ENCODE data around the gene ZBTB7C. TPM values are rescaled to one million over a fixed set of nuclear protein-coding genes. Genes with fewer than 3 reads are reported as not detected.

Gene ZBTB7C
- total RNA-seq, 3 donors from 2014 or later (not counting 1 experiment from before 2014, with no cell fraction given), result 0.07 TPM; not detected in 2

- H3K4me1 ChIP-seq (ENCODE audit: control insufficient read depth, insufficient read depth, low read length), result no peaks in the 10 kb centered on the region
- DNase-seq, result no peak
- H3K27ac Mint-ChIP-seq, result no peak overlapping the region
- no peak for TF ChIP-seq CTCF (IDR thresholded peaks at IDR 0.05)
- H3K4me3 ChIP-seq (ENCODE audit: low read length), result no peak overlapping the region
- H3K27me3 ChIP-seq (ENCODE audit: control insufficient read depth, insufficient read depth, low read length), result no peaks in the 10 kb centered on the region
- no peaks in the 10 kb centered on the region for H3K4me1 Mint-ChIP-seq
- H3K9me3 ChIP-seq (ENCODE audit: control insufficient read depth, insufficient read depth, low read length), result no peaks in the 10 kb centered on the region
- H3K9me3 Mint-ChIP-seq, result no peaks in the 10 kb centered on the region
- no peaks in the 10 kb centered on the region for H3K36me3 Mint-ChIP-seq
- H3K27me3 Mint-ChIP-seq (ENCODE audit: low read depth in 2 of 2), result peaks cover 0 to 4% of the 10 kb centered on the region in 2 donors
- no peaks in the 10 kb centered on the region for H3K36me3 ChIP-seq (ENCODE audit: control insufficient read depth, insufficient read depth, low read length)
- H3K4me3 Mint-ChIP-seq, result no peak overlapping the region
- ATAC-seq, result no peak
- intact Hi-C loops (cut with micrococcal nuclease), result no loop called here
- 47% methylated on average over 1 of the region's 2 CpGs for WGBS (ENCODE audit: insufficient coverage)
- H3K27ac ChIP-seq (ENCODE audit: low read length), result no peak overlapping the region
These were observed 86.0 kb downstream of the ZBTB7C start for GRCh38 chr18:48323151-48323550.

GRCh38 chr18:48321536-48321935, 87.6 kb downstream of the ZBTB7C start:
- Mint-ChIP-seq H3K27me3 (ENCODE audit: low read depth in 2 of 2) (peaks cover 0 to 4% of the 10 kb centered on the region in 2 donors), H3K36me3 (no peaks in the 10 kb centered on the region), H3K4me1 (no peaks in the 10 kb centered on the region), H3K4me3 (no peak overlapping the region), H3K27ac (no peak overlapping the region), H3K9me3 (no peaks in the 10 kb centered on the region)
- 90% methylated on average over 2 of the region's 7 CpGs for WGBS (ENCODE audit: insufficient coverage)
- Histone ChIP-seq H3K9me3 (ENCODE audit: control insufficient read depth, insufficient read depth, low read length) (no peaks in the 10 kb centered on the region), H3K4me1 (ENCODE audit: control insufficient read depth, insufficient read depth, low read length) (no peaks in the 10 kb centered on the region), H3K27ac (ENCODE audit: low read length) (no peak overlapping the region), H3K36me3 (ENCODE audit: control insufficient read depth, insufficient read depth, low read length) (no peaks in the 10 kb centered on the region), H3K4me3 (ENCODE audit: low read length) (no peak overlapping the region), H3K27me3 (ENCODE audit: control insufficient read depth, insufficient read depth, low read length) (no peaks in the 10 kb centered on the region)
- no peak for TF ChIP-seq CTCF (IDR thresholded peaks at IDR 0.05)
- no peak for DNase-seq
- intact Hi-C loops (cut with micrococcal nuclease), result no loop called here
- no peak for ATAC-seq

GRCh38 chr18:48321121-48321520, 88.1 kb downstream of the ZBTB7C start:
- WGBS (ENCODE audit: insufficient coverage), result 87% methylated on average over 3 of the region's 3 CpGs

More at GRCh38 chr18:48321121-48321520, 88.1 kb downstream of the ZBTB7C start:
- no peaks in the 10 kb centered on the region for H3K36me3 ChIP-seq (ENCODE audit: control insufficient read depth, insufficient read depth, low read length)
- H3K27ac Mint-ChIP-seq, result no peak overlapping the region
- H3K4me3 Mint-ChIP-seq, result no peak overlapping the region
- DNase-seq (no peak), ATAC-seq (no peak)
- H3K27ac ChIP-seq (ENCODE audit: low read length), result no peak overlapping the region
- H3K9me3 Mint-ChIP-seq, result no peaks in the 10 kb centered on the region
- intact Hi-C loops (cut with micrococcal nuclease), result no loop called here
- H3K27me3 Mint-ChIP-seq (ENCODE audit: low read depth in 2 of 2), result peaks cover 0 to 4% of the 10 kb centered on the region in 2 donors
- H3K4me3 ChIP-seq (ENCODE audit: low read length), result no peak overlapping the region
- H3K4me1 ChIP-seq (ENCODE audit: control insufficient read depth, insufficient read depth, low read length), result no peaks in the 10 kb centered on the region
- no peaks in the 10 kb centered on the region for H3K9me3 ChIP-seq (ENCODE audit: control insufficient read depth, insufficient read depth, low read length)
- H3K27me3 ChIP-seq (ENCODE audit: control insufficient read depth, insufficient read depth, low read length), result no peaks in the 10 kb centered on the region
- no peak for TF ChIP-seq CTCF (IDR thresholded peaks at IDR 0.05)
- no peaks in the 10 kb centered on the region for H3K36me3 Mint-ChIP-seq
- H3K4me1 Mint-ChIP-seq, result no peaks in the 10 kb centered on the region
